DOHH2 (cell line): ENCODE measurements around the gene C1QB.

Experiments
- EZH2phosphoT487 ChIP-seq: fragments of 200-600 bp; sonication (generic); IDR thresholded peaks from 2 replicates; pipeline ENCODE4 v1.6.1; 2017; ENCODE audit warnings: borderline replicate concordance, mild to moderate bottlenecking, antibody characterized with exemption, low read length, moderate library complexity, mixed read lengths
- TF ChIP-seq, protein P1 (sequence below): fragments of 200-600 bp; sonication (generic); IDR thresholded peaks from one replicate; pipeline ENCODE4 v1.5.1; 2014; ENCODE audit warnings: antibody characterized with exemption, mild to moderate bottlenecking, low read depth, low read length; ENCODE audit not compliant: poor library complexity, severe bottlenecking

DNA sequence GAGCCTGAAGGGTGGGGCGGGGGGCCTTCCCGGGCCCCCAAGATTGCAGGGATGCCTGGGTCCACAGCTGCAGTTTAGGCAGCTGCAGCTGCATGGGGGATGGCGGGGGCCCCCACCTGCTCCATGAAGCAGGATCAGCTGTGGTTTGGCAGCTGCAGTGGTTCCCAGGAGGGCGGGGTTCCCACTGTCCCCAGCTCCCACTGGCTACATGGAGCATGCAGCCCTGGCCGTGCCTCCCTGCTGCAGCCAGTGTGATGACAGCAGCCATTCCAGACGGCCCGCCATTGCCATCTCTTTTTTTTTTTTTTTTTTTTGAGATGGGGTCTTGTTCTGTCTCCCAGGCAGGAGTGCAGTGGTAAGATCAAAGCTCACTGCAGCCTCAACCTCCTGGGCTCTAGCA lies 17.6 kb upstream of the C1QB start:
- TF ChIP-seq, protein P1, sequence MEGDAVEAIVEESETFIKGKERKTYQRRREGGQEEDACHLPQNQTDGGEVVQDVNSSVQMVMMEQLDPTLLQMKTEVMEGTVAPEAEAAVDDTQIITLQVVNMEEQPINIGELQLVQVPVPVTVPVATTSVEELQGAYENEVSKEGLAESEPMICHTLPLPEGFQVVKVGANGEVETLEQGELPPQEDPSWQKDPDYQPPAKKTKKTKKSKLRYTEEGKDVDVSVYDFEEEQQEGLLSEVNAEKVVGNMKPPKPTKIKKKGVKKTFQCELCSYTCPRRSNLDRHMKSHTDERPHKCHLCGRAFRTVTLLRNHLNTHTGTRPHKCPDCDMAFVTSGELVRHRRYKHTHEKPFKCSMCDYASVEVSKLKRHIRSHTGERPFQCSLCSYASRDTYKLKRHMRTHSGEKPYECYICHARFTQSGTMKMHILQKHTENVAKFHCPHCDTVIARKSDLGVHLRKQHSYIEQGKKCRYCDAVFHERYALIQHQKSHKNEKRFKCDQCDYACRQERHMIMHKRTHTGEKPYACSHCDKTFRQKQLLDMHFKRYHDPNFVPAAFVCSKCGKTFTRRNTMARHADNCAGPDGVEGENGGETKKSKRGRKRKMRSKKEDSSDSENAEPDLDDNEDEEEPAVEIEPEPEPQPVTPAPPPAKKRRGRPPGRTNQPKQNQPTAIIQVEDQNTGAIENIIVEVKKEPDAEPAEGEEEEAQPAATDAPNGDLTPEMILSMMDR, result no peak
- no peak for TF ChIP-seq EZH2phosphoT487
